ENCODE results near the gene PRDM16.

DNA sequence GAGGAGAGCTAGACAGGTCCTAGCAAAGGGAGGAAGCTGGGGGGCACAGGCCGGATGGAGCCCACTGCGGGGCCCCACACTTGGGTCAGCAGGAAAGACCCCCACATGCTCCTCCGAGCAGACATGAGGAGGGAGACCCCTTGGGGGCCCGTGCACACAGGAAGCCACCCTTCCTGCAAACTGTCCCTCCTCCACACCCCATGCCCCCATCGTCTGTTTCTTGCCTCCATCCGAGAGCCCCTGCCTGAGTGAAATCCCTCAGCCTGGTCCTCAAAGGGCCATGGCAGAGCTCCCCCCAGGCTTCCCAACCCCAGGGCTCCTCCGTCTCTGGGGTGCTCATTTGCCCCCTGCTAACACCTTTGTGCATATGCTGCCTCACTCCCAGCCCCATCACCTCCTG is 168.0 kb downstream of the PRDM16 start:
- TF ChIP-seq, protein P1, sequence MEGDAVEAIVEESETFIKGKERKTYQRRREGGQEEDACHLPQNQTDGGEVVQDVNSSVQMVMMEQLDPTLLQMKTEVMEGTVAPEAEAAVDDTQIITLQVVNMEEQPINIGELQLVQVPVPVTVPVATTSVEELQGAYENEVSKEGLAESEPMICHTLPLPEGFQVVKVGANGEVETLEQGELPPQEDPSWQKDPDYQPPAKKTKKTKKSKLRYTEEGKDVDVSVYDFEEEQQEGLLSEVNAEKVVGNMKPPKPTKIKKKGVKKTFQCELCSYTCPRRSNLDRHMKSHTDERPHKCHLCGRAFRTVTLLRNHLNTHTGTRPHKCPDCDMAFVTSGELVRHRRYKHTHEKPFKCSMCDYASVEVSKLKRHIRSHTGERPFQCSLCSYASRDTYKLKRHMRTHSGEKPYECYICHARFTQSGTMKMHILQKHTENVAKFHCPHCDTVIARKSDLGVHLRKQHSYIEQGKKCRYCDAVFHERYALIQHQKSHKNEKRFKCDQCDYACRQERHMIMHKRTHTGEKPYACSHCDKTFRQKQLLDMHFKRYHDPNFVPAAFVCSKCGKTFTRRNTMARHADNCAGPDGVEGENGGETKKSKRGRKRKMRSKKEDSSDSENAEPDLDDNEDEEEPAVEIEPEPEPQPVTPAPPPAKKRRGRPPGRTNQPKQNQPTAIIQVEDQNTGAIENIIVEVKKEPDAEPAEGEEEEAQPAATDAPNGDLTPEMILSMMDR (IDR thresholded peaks at IDR 0.05), result no peak
- TF ChIP-seq POLR2A (IDR thresholded peaks at IDR 0.05), result no peak
